Uterus (tissue), 4 donors: ENCODE measurements around the gene SH3PXD2A. TPM values are rescaled to one million over a fixed set of nuclear protein-coding genes. Genes with fewer than 3 reads are reported as not detected.

Source experiments
- DNase-seq, 2 donors: peaks; one replicate each; pipeline ENCODE4 v3.0.0-alpha.2; 2019 to 2020
- H3K27ac ChIP-seq, 2 donors: fragments of 200-600 bp; sonication (generic); 1 replicate in 1 of 2; 2 replicates in 1 of 2; pipeline ENCODE4 v1.5.1; 2016 to 2018
- H3K27me3 ChIP-seq, 2 donors: fragments of 200-600 bp; sonication (generic); one replicate each; pipeline ENCODE4 v1.5.1; 2018 to 2019; ENCODE audit warnings: control low read depth in 1 of 2
- H3K36me3 ChIP-seq, 2 donors: fragments of 200-600 bp; sonication (generic); one replicate each; pipeline ENCODE4 v1.5.1; 2019; ENCODE audit warnings: control low read depth in 1 of 2
- H3K4me1 ChIP-seq, 2 donors: fragments of 200-600 bp; sonication (generic); one replicate each; pipeline ENCODE4 v1.5.1; 2018 to 2019; ENCODE audit warnings: control low read depth in 1 of 2
- H3K4me3 ChIP-seq, 2 donors: fragments of 200-600 bp; sonication (generic); 1 replicate in 1 of 2; 2 replicates in 1 of 2; pipeline ENCODE4 v1.5.1; 2018 to 2019; ENCODE audit warnings: mild to moderate bottlenecking in 1 of 2
- H3K9me3 ChIP-seq, 2 donors: fragments of 200-600 bp; sonication (generic); one replicate each; pipeline ENCODE4 v1.5.1; 2019; ENCODE audit warnings: control low read depth in 1 of 2
- POLR2A ChIP-seq, 2 donors: fragments of 450-650 bp; IDR thresholded peaks; one replicate each; pipeline ENCODE4 v1.6.1; 2016; ENCODE audit warnings: antibody characterized with exemption in 2 of 2, mild to moderate bottlenecking in 1 of 2, moderate library complexity in 1 of 2
- intact Hi-C: fragments of 100-400 bp; cut with DNase I; formaldehyde crosslinking; loops from one replicate; pipeline ENCODE4 v1.15.1; 2023; ENCODE audit warnings: low total_unique reads
- total RNA-seq, 4 donors: library from RNA; depleted of rRNA in 3 of 4; stranded (reverse); fragments of >200 nt in 3 of 4; gene quantifications; one replicate each; pipeline versions ENCODE4 v1.1.0 to v1.2.4, GENCODE V29; 2014 to 2023
- TF ChIP-seq, protein P1 (sequence below), 4 experiments: fragments of 200-600 bp in 2 of 4; fragments of 450-650 bp in 2 of 4; sonication (generic) in 2 of 4; IDR thresholded peaks; one replicate each; pipeline ENCODE4 v1.5.1; 2016 to 2019; ENCODE audit warnings: antibody characterized with exemption in 4 of 4, mild to moderate bottlenecking in 2 of 4, moderate library complexity in 1 of 4
- donor health status: DM: yes; HTN: yes; CAD: no.

SH3PXD2A gene
- total RNA-seq, 4 donors from 2014 or later: 12.6 to 117 (median 46.6) TPM

DNA sequence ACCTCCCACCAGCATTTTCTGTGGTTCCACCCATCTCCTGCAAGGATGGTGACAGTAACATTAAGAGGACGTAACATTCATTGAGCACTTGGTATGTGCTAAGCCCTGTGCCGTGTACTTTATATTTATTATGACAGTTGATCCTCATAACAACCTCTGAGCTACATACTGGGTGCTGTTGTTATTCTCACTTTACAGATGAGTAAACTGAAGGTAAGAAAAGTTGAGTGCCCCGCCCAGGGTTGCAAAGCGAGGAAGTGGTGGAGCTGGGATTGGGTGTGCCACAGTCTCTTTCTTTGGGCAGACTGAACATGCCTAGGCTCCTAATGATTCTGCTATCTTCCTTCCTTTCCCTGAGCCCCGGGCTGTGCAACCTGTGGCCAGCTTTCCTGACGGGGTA lies 107.4 kb downstream of the SH3PXD2A start:
- Histone ChIP-seq H3K27ac (no peak overlapping the region), H3K27me3 (no peaks in the 10 kb centered on the region), H3K9me3 (no peaks in the 10 kb centered on the region), H3K4me3 (no peak overlapping the region), H3K4me1 (no peaks in the 10 kb centered on the region), H3K36me3 (no peaks in the 10 kb centered on the region)
- TF ChIP-seq, protein P1, sequence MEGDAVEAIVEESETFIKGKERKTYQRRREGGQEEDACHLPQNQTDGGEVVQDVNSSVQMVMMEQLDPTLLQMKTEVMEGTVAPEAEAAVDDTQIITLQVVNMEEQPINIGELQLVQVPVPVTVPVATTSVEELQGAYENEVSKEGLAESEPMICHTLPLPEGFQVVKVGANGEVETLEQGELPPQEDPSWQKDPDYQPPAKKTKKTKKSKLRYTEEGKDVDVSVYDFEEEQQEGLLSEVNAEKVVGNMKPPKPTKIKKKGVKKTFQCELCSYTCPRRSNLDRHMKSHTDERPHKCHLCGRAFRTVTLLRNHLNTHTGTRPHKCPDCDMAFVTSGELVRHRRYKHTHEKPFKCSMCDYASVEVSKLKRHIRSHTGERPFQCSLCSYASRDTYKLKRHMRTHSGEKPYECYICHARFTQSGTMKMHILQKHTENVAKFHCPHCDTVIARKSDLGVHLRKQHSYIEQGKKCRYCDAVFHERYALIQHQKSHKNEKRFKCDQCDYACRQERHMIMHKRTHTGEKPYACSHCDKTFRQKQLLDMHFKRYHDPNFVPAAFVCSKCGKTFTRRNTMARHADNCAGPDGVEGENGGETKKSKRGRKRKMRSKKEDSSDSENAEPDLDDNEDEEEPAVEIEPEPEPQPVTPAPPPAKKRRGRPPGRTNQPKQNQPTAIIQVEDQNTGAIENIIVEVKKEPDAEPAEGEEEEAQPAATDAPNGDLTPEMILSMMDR (IDR thresholded peaks at IDR 0.05): no peak
- no peak for TF ChIP-seq POLR2A (IDR thresholded peaks at IDR 0.05)
- DNase-seq: no peak
- intact Hi-C loops: no loop called here

DNA sequence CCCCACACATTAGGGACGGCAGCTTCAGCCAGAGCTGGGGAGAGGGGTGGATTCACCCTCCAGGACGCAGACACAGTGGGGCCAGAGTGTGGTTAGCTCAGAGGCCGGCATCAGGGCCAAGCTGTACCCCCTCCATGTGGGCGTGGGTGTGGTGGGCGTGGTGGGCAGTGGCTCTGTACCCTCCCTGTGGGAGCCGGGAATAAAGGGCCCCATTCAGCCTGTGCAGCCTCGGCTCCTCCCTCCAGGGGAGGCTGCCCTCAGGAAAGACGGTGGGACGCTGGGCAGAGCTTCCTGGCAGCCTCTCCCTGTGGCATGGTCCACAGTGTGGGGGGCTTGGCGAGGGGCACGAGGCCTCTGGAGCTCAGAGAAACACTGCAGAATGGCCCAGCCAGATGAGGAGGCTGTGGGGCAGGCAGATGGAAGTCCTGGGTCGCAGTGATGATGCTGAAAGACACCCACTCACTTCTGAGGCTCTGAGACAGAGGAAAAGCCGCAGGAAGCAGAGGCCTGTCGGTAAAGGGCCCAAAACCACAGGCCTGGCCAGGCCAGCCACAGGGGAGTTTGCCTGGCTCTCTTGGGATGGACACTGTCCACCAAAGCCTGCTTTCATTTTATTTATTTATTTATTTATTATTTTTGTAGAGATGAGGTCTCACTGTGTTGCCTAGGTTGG lies 108.0 kb downstream of the SH3PXD2A start:
- intact Hi-C loops: no loop called here
- TF ChIP-seq, protein P1 (IDR thresholded peaks at IDR 0.05): no peak
- TF ChIP-seq POLR2A (IDR thresholded peaks at IDR 0.05): no peak
- no peak overlapping the region for H3K27ac ChIP-seq
- no peaks in the 10 kb centered on the region for H3K36me3 ChIP-seq
- DNase-seq: no peak
- no peak overlapping the region for H3K4me3 ChIP-seq
- H3K9me3 ChIP-seq: no peaks in the 10 kb centered on the region
- H3K27me3 ChIP-seq: no peaks in the 10 kb centered on the region
- H3K4me1 ChIP-seq: no peaks in the 10 kb centered on the region

DNA sequence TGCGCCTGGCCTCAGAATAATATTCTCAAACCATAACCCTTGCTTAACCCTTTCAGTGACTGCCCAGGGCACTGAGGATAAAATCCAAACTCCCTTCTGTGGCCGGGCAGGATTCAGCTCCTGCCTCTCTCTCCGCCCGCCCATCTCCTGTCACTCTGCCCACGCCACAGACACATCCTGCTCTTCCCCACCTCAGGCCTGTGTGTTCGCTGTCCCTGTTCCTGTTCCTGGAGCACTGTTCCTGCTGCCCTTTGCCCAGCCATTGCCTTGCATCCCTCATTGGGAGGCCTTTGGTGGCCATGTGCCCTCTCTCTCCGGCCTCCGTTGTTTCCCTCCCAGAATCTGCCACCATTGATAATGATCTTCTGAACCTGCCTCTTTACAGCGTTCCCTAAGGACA lies 108.8 kb downstream of the SH3PXD2A start:
- Histone ChIP-seq H3K36me3 (no peaks in the 10 kb centered on the region), H3K4me3 (no peak overlapping the region), H3K27me3 (no peaks in the 10 kb centered on the region), H3K27ac (no peak overlapping the region), H3K4me1 (no peaks in the 10 kb centered on the region), H3K9me3 (no peaks in the 10 kb centered on the region)
- intact Hi-C loops: no loop called here
- DNase-seq: no peak
- TF ChIP-seq POLR2A (IDR thresholded peaks at IDR 0.05): no peak
- TF ChIP-seq, protein P1 (IDR thresholded peaks at IDR 0.05): no peak

DNA sequence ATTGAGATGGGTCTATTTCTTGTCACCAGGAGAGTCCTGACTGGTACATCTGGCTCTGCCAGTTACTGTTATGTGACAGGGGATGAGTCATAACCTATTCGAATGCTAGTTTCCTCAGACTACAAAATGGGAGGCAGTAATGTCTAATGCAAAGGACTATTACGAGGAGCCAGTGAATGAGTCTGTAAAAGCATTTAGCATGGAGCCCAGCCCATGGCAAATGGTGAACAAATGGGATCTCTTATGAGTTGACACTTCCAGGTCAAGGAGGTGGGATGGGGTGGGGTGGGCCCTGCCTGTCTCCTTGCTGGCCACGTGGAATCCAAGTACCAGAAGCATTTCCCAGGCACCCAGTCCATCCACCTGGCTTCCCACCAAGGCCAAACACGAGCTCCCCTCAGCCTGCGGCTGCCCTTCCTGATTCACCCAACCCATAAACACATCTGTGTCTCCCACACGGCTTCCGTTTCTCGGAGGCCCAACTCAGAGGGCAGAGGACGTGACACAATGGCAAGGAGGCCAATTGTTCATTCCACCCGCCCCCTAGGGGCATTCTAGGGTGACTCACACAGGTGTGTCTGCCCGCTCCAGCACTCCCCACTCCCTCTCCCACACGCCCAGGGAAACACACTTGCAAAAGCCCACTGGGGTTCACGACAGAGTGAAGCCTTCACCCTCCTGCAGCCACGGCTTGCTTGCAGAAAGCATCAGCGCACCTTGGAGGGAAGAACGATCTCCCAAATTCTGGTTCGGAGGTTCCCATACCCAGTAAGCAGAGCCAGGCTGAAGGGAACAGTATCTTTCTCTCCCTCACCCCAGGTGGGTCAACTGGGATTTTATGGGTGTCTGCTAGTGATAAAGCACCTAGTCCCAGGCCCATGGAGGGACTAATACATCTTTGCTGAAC lies 109.8 kb downstream of the SH3PXD2A start:
- no peak for DNase-seq
- Histone ChIP-seq H3K27me3 (no peaks in the 10 kb centered on the region), H3K9me3 (no peaks in the 10 kb centered on the region), H3K4me1 (no peaks in the 10 kb centered on the region), H3K27ac (no peak overlapping the region), H3K36me3 (no peaks in the 10 kb centered on the region), H3K4me3 (no peak overlapping the region)
- TF ChIP-seq, protein P1 (IDR thresholded peaks at IDR 0.05): no peak
- TF ChIP-seq POLR2A (IDR thresholded peaks at IDR 0.05): no peak
- intact Hi-C loops: no loop called here

DNA sequence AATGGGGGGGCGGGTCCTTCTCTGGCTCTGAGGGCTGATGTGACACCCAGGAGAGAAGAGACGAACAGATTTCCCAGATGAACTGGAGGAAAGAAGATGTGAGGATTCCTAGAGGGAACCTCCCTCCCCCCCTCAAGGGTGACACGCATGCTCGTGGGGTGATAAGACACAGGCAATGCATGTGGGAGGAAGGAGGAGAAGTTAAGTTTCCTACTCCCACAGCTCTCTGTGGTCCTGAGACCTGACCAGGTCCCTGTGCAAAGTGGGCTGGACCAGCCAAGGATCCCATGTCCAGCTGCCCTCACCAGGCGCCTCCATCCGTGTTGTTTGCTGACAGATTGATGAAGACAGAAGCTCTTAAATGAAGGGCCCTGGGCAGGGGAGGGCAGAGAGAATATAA lies 112.6 kb downstream of the SH3PXD2A start:
- intact Hi-C loops: no loop called here
- H3K9me3 ChIP-seq: no peaks in the 10 kb centered on the region
- H3K4me1 ChIP-seq: no peaks in the 10 kb centered on the region
- no peak overlapping the region for H3K4me3 ChIP-seq
- H3K36me3 ChIP-seq: no peaks in the 10 kb centered on the region
- no peak overlapping the region for H3K27ac ChIP-seq
- TF ChIP-seq, protein P1 (IDR thresholded peaks at IDR 0.05): no peak
- no peak for TF ChIP-seq POLR2A (IDR thresholded peaks at IDR 0.05)
- DNase-seq: no peak
- no peaks in the 10 kb centered on the region for H3K27me3 ChIP-seq
